Upper lobe of left lung (tissue), 6 donors: ENCODE data around the gene BNC2. TPM values are rescaled to one million over a fixed set of nuclear protein-coding genes. Genes with fewer than 3 reads are reported as not detected.

Experiments used
- ATAC-seq, 2 donors: fragments of 200-7000 bp; cut with Tn5 transposase; one replicate each; pipeline ENCODE4 v1.9.1; 2022; ENCODE audit warnings: mild to moderate bottlenecking in 2 of 2, moderate library complexity in 2 of 2; ENCODE audit not compliant: low FRiP score in 2 of 2
- DNase-seq, 2 donors: peaks; one replicate each; pipeline ENCODE4 v3.0.0-alpha.2; 2019 to 2020
- H3K27ac ChIP-seq, 4 donors: fragments of 200-600 bp; sonication (generic); one replicate each; pipeline ENCODE4 v1.5.1; 2016 to 2019
- H3K27me3 ChIP-seq, 4 donors: fragments of 200-600 bp; sonication (generic); one replicate each; pipeline ENCODE4 v1.5.1; 2017 to 2019
- H3K36me3 ChIP-seq, 4 donors: fragments of 200-600 bp; sonication (generic); one replicate each; pipeline ENCODE4 v1.5.1; 2016 to 2019
- H3K4me1 ChIP-seq, 4 donors: fragments of 200-600 bp; sonication (generic); one replicate each; pipeline ENCODE4 v1.5.1; 2018 to 2019
- H3K4me3 ChIP-seq, 4 donors: fragments of 200-600 bp; sonication (generic); one replicate each; pipeline ENCODE4 v1.5.1; 2017 to 2019; ENCODE audit warnings: mild to moderate bottlenecking in 2 of 4, moderate library complexity in 1 of 4
- H3K9me3 ChIP-seq, 4 donors: fragments of 200-600 bp; sonication (generic); one replicate each; pipeline ENCODE4 v1.5.1; 2018 to 2019
- EP300 ChIP-seq, 4 donors: sonication (generic); formaldehyde crosslinking; IDR thresholded peaks; one replicate each; pipeline ENCODE4 v1.5.1; 2017; ENCODE audit warnings: antibody characterized with exemption in 4 of 4, control low read depth in 2 of 4
- POLR2A ChIP-seq, 4 donors: fragments of 450-650 bp; IDR thresholded peaks; one replicate each; pipeline ENCODE4 v1.5.1; 2016 to 2017; ENCODE audit warnings: antibody characterized with exemption in 4 of 4, mild to moderate bottlenecking in 2 of 4
- POLR2AphosphoS5 ChIP-seq, 2 donors: sonication (generic); formaldehyde crosslinking; IDR thresholded peaks; one replicate each; pipeline ENCODE4 v1.5.1; 2017; ENCODE audit warnings: antibody characterized with exemption in 2 of 2
- WGBS, 2 donors: methylation state at CpG; one replicate each; pipeline ENCODE4 v1.1.5; 2017 to 2018; 5-methylcytosine and 5-hydroxymethylcytosine counted together
- total RNA-seq, 6 donors: library from RNA; depleted of rRNA in 4 of 6; stranded (reverse); fragments of >200 nt in 4 of 6; gene quantifications; one replicate each; pipeline versions ENCODE4 v1.1.0 to v1.2.1, GENCODE V29; 2016 to 2021
- TF ChIP-seq, protein P1 (sequence below), 6 experiments: fragments of 450-650 bp in 4 of 6; fragments of 200-600 bp in 2 of 6; sonication (generic) in 2 of 6; IDR thresholded peaks; one replicate each; pipeline ENCODE4 v1.5.1; 2016 to 2019; ENCODE audit warnings: antibody characterized with exemption in 6 of 6
- donor health status: DM: no; HTN: no; CAD: no; lungs with moderate emphysema.
- donor health status: DM: no; HTN: yes; CAD: no; lungs with severe emphysema.

Gene BNC2
- total RNA-seq, 6 donors from 2014 or later = 4.6 to 21.7 (median 10.7) TPM

DNA sequence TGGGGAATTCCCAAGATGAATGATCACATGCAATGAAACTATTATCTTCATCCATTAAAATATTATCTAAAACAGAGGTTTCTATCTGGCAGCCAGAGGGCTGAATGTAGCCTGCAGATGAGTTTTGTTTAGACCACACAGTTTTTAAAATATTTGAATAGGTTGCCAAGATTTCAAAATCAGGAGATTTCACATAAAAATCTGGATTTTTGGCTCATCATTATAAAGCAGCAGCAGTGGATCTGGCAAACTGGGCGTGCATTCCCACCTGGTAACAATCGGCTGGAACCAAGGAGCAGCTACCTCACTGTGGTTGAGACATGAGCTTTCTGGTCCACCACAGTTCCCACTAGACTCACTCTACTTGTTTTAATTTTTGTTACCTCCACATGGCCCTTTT, 155.1 kb downstream of the BNC2 start:
- H3K4me3 ChIP-seq = no peak overlapping the region
- H3K27ac ChIP-seq = no peak overlapping the region
- no peaks in the 10 kb centered on the region for H3K9me3 ChIP-seq
- 65 to 93% methylated on average over 2 of the region's 2 CpGs for WGBS, 2 donors
- DNase-seq (no peak), ATAC-seq (peak in 1 of 2 donors; percentile 54)
- no peak for TF ChIP-seq POLR2A (IDR thresholded peaks at IDR 0.05)
- TF ChIP-seq, protein P1, sequence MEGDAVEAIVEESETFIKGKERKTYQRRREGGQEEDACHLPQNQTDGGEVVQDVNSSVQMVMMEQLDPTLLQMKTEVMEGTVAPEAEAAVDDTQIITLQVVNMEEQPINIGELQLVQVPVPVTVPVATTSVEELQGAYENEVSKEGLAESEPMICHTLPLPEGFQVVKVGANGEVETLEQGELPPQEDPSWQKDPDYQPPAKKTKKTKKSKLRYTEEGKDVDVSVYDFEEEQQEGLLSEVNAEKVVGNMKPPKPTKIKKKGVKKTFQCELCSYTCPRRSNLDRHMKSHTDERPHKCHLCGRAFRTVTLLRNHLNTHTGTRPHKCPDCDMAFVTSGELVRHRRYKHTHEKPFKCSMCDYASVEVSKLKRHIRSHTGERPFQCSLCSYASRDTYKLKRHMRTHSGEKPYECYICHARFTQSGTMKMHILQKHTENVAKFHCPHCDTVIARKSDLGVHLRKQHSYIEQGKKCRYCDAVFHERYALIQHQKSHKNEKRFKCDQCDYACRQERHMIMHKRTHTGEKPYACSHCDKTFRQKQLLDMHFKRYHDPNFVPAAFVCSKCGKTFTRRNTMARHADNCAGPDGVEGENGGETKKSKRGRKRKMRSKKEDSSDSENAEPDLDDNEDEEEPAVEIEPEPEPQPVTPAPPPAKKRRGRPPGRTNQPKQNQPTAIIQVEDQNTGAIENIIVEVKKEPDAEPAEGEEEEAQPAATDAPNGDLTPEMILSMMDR (IDR thresholded peaks at IDR 0.05) = no peak
- TF ChIP-seq EP300 (IDR thresholded peaks at IDR 0.05) = no peak
- TF ChIP-seq POLR2AphosphoS5 (IDR thresholded peaks at IDR 0.05) = no peak
- H3K27me3 ChIP-seq = no peaks in the 10 kb centered on the region
- no peaks in the 10 kb centered on the region for H3K4me1 ChIP-seq
- no peaks in the 10 kb centered on the region for H3K36me3 ChIP-seq

GRCh38 chr9:16712787-16713186, 157.7 kb downstream of the BNC2 start:
- WGBS, 2 donors = 85 to 93% methylated on average over 4 of the region's 4 CpGs
- Histone ChIP-seq H3K4me1 (no peaks in the 10 kb centered on the region), H3K4me3 (no peak overlapping the region), H3K27ac (no peak overlapping the region), H3K9me3 (no peaks in the 10 kb centered on the region), H3K36me3 (no peaks in the 10 kb centered on the region), H3K27me3 (no peaks in the 10 kb centered on the region)
- ATAC-seq (no peak), DNase-seq (no peak)
- TF ChIP-seq POLR2AphosphoS5 (IDR thresholded peaks at IDR 0.05) = no peak
- no peak for TF ChIP-seq EP300 (IDR thresholded peaks at IDR 0.05)
- no peak for TF ChIP-seq POLR2A (IDR thresholded peaks at IDR 0.05)
- TF ChIP-seq, protein P1 (IDR thresholded peaks at IDR 0.05) = no peak

GRCh38 chr9:16710888-16711287, 159.6 kb downstream of the BNC2 start:
- WGBS, 2 donors = 56 to 59% methylated on average over 8 of the region's 8 CpGs
- TF ChIP-seq POLR2AphosphoS5 (IDR thresholded peaks at IDR 0.05) = no peak
- TF ChIP-seq, protein P1 (IDR thresholded peaks at IDR 0.05) = no peak
- TF ChIP-seq EP300 (IDR thresholded peaks at IDR 0.05) = no peak
- TF ChIP-seq POLR2A (IDR thresholded peaks at IDR 0.05) = no peak
- DNase-seq (no peak), ATAC-seq (no peak)
- H3K9me3 ChIP-seq = no peaks in the 10 kb centered on the region
- no peak overlapping the region for H3K27ac ChIP-seq
- H3K27me3 ChIP-seq = no peaks in the 10 kb centered on the region
- peaks cover 0 to 2% (median 0%) of the 10 kb centered on the region in 4 donors for H3K4me1 ChIP-seq
- H3K4me3 ChIP-seq = no peak overlapping the region
- no peaks in the 10 kb centered on the region for H3K36me3 ChIP-seq

DNA sequence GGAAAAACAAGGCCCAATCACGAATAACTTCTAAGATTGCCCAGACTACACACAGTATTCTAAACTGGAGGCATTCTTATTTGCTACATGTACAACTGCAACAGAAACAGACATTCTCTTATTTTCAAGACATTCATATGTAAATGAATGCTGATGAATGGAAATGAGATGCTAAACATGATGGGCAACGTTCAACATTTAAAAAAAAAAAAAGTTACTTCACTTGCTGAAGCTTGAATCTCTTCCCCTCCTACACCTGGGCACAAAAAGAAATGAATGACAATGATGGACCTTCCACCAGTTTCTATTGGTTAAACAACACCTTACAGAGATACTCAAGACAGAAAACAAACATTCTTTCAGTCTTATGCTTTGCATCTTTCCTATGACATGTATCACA, 160.5 kb downstream of the BNC2 start:
- Histone ChIP-seq H3K27me3 (no peaks in the 10 kb centered on the region), H3K27ac (no peak overlapping the region), H3K4me1 (peaks cover 0 to 2% (median 0%) of the 10 kb centered on the region in 4 donors), H3K9me3 (no peaks in the 10 kb centered on the region), H3K36me3 (no peaks in the 10 kb centered on the region), H3K4me3 (no peak overlapping the region)
- no peak for DNase-seq
- no peak for ATAC-seq
- TF ChIP-seq, protein P1 (IDR thresholded peaks at IDR 0.05) = no peak
- no peak for TF ChIP-seq EP300 (IDR thresholded peaks at IDR 0.05)
- no peak for TF ChIP-seq POLR2A (IDR thresholded peaks at IDR 0.05)
- no peak for TF ChIP-seq POLR2AphosphoS5 (IDR thresholded peaks at IDR 0.05)
- 79 to 84% methylated on average over 2 of the region's 2 CpGs for WGBS, 2 donors

DNA sequence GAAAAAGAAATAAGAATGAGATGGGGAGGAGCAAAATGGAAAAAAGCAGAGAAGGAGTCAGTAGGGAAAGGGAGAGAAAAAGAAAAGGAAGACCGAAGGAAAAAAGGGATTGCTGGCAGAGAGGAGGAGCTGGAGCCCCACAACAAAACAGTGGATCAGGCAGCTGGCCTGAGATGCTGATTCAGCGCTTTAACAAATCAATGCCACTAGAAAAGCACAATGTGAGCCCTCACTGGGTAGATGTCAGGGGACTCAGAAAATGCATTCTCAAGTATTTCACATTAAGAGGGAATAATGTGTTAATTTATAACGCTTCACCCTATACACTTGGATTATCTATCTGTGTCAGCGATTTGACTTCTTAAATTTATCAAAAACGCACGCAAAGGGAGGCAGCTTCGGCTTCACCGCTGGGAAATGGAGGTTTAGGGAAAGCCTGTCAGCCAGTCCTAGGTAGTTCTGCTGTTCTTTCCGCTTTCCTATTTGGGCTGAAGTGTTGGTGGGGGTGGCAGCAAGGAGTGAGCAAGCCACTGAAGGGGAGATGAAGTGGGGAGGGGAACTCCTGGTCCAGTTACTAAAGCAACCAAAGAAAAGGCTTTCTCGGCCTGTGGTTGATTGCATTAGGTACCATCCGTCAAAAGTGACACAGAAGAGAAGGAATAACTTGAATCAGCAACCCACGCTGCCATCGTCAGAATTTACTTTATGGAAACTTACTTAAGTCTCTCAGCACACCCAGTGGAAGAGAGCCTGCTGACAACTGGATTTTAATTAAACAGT, 161.6 kb downstream of the BNC2 start:
- Histone ChIP-seq H3K4me3 (no peak overlapping the region), H3K4me1 (peaks cover 0 to 2% (median 0%) of the 10 kb centered on the region in 4 donors), H3K36me3 (no peaks in the 10 kb centered on the region), H3K9me3 (no peaks in the 10 kb centered on the region), H3K27me3 (no peaks in the 10 kb centered on the region), H3K27ac (no peak overlapping the region)
- TF ChIP-seq, protein P1 (IDR thresholded peaks at IDR 0.05) = no peak
- TF ChIP-seq POLR2A (IDR thresholded peaks at IDR 0.05) (no peak), POLR2AphosphoS5 (IDR thresholded peaks at IDR 0.05) (no peak), EP300 (IDR thresholded peaks at IDR 0.05) (no peak)
- DNase-seq (no peak), ATAC-seq (no peak)
- WGBS, 2 donors = 77 to 82% methylated on average over 13 of the region's 13 CpGs
